Measurements from ENCODE around the gene PINLYP.

The PINLYP gene

GRCh38 chr19:43548706-43549105 lies 26.9 kb upstream of the PINLYP start:
- H3K27ac ChIP-seq, result no peak overlapping the region
- ChIA-PET CTCF (no interaction called here), POLR2A (ENCODE audit: low non-redundant PET) (no interaction called here)
- TF ChIP-seq CTCF (conservative IDR thresholded peaks at IDR 0.05; ENCODE audit: low read depth), result no peak
- DNase-seq (ENCODE audit: low spot score), result no peak

GRCh38 chr19:43551399-43552197 lies 24.0 kb upstream of the PINLYP start:
- no peak for DNase-seq (ENCODE audit: low spot score)
- ChIA-PET CTCF (interaction anchor here (0.7 kb wide), 1 partner anchor 1853 kb away, joined by 3 read pairs; no protein-coding TSS in a partner anchor), POLR2A (ENCODE audit: low non-redundant PET) (no interaction called here)
- H3K27ac ChIP-seq, result no peak overlapping the region
- TF ChIP-seq CTCF (conservative IDR thresholded peaks at IDR 0.05; ENCODE audit: low read depth), result no peak

- no peak for DNase-seq (ENCODE audit: low spot score)
- ChIA-PET CTCF (interaction anchor here (0.7 kb wide), 1 partner anchor 1853 kb away, joined by 3 read pairs; no protein-coding TSS in a partner anchor), POLR2A (ENCODE audit: low non-redundant PET) (no interaction called here)
- no peak for TF ChIP-seq CTCF (conservative IDR thresholded peaks at IDR 0.05; ENCODE audit: low read depth)
- no peak overlapping the region for H3K27ac ChIP-seq
Observed at GRCh38 chr19:43552198-43552450, 23.5 kb upstream of the PINLYP start.

- ChIA-PET POLR2A (ENCODE audit: low non-redundant PET) (no interaction called here), CTCF (interaction anchor here (0.7 kb wide), 1 partner anchor 352 kb away, joined by 9 read pairs; no protein-coding TSS in a partner anchor)
- H3K27ac ChIP-seq, result no peak overlapping the region
- no peak for DNase-seq (ENCODE audit: low spot score)
- TF ChIP-seq CTCF (conservative IDR thresholded peaks at IDR 0.05; ENCODE audit: low read depth), result no peak
Observed at GRCh38 chr19:43552616-43553015, 23.0 kb upstream of the PINLYP start.

- H3K27ac ChIP-seq, result no peak overlapping the region
- ChIA-PET CTCF (interaction anchor here (0.7 kb wide), 1 partner anchor 351 kb away, joined by 9 read pairs; no protein-coding TSS in a partner anchor), POLR2A (ENCODE audit: low non-redundant PET) (no interaction called here)
- DNase-seq (ENCODE audit: low spot score), result no peak
- TF ChIP-seq CTCF (conservative IDR thresholded peaks at IDR 0.05; ENCODE audit: low read depth), result no peak
Observed at GRCh38 chr19:43553656-43554055, 21.9 kb upstream of the PINLYP start.

- ChIA-PET CTCF (interaction anchor here (0.5 to 1.7 kb wide), 12 partner anchors 11 to 199 kb away, joined by 3 to 8 read pairs (median 4); no protein-coding TSS in a partner anchor), POLR2A (ENCODE audit: low non-redundant PET) (no interaction called here)
- no peak for DNase-seq (ENCODE audit: low spot score)
- no peak for TF ChIP-seq CTCF (conservative IDR thresholded peaks at IDR 0.05; ENCODE audit: low read depth)
- H3K27ac ChIP-seq, result no peak overlapping the region
Observed at GRCh38 chr19:43554317-43554895, 21.2 kb upstream of the PINLYP start.

Data from RWPE1 (cell line).